MM.1S (cell line): Measurements from ENCODE around the gene CRMP1.

Source experiments
- DNase-seq: peaks from one replicate; pipeline ENCODE4 v3.0.0-alpha.2; 2015
- H2AFZ ChIP-seq: fragments of 300-600 bp; sonication (generic); 2 replicates; pipeline ENCODE4 v1.6.0; 2016; ENCODE audit warnings: antibody characterized with exemption, low read length
- H3F3A ChIP-seq: fragments of 300-600 bp; sonication (generic); 2 replicates; pipeline ENCODE4 v1.6.1; 2016; ENCODE audit warnings: mild to moderate bottlenecking, antibody characterized with exemption, low read length, moderate library complexity, mixed read lengths; ENCODE audit not compliant: insufficient read depth
- H3K27ac ChIP-seq: fragments of 300-600 bp; sonication (generic); 2 replicates; pipeline ENCODE4 v1.5.1; 2016; ENCODE audit warnings: mild to moderate bottlenecking, low read length
- H3K27me3 ChIP-seq: fragments of 300-600 bp; sonication (generic); replicated peaks from 2 replicates; pipeline ENCODE4 v1.6.0; 2016; ENCODE audit warnings: low read length; ENCODE audit not compliant: insufficient read depth
- H3K36me3 ChIP-seq: fragments of 300-600 bp; sonication (generic); replicated peaks from 2 replicates; pipeline ENCODE4 v1.6.1; 2016; ENCODE audit warnings: mild to moderate bottlenecking, low read length, mixed read lengths; ENCODE audit not compliant: insufficient read depth
- H3K4me1 ChIP-seq: fragments of 300-600 bp; sonication (generic); 2 replicates; pipeline ENCODE4 v1.6.1; 2016; ENCODE audit warnings: low read length, mixed read lengths
- H3K4me2 ChIP-seq: fragments of 300-600 bp; sonication (generic); 2 replicates; pipeline ENCODE4 v1.6.0; 2016; ENCODE audit warnings: low read depth, low read length
- H3K4me3 ChIP-seq: fragments of 300-600 bp; sonication (generic); 2 replicates; pipeline ENCODE4 v1.5.1; 2016; ENCODE audit warnings: low read length, mixed read lengths
- H3K79me2 ChIP-seq: fragments of 300-600 bp; sonication (generic); 2 replicates; pipeline ENCODE4 v1.6.1; 2016; ENCODE audit warnings: mixed run types, low read length, mixed read lengths
- H3K9ac ChIP-seq: fragments of 300-600 bp; sonication (generic); 2 replicates; pipeline ENCODE4 v1.6.1; 2016; ENCODE audit warnings: low read length, mixed read lengths
- H3K9me2 ChIP-seq: fragments of 300-600 bp; sonication (generic); replicated peaks from 2 replicates; pipeline ENCODE4 v1.6.1; 2016; ENCODE audit warnings: mild to moderate bottlenecking, low read length, mixed read lengths; ENCODE audit not compliant: insufficient read depth
- H3K9me3 ChIP-seq: fragments of 300-600 bp; sonication (generic); replicated peaks from 2 replicates; pipeline ENCODE4 v1.6.1; 2016; ENCODE audit warnings: mild to moderate bottlenecking, low read length, mixed read lengths; ENCODE audit not compliant: insufficient read depth
- H4K20me1 ChIP-seq: fragments of 300-600 bp; sonication (generic); 2 replicates; pipeline ENCODE4 v1.6.1; 2016; ENCODE audit warnings: mild to moderate bottlenecking, low read length, moderate library complexity, mixed read lengths; ENCODE audit not compliant: insufficient read depth
- EZH2 ChIP-seq: fragments of 300-600 bp; sonication (generic); optimal IDR thresholded peaks from 2 replicates; pipeline ENCODE3; 2017; ENCODE audit warnings: low read depth, mild to moderate bottlenecking, antibody characterized with exemption, low read length, mixed read lengths
- EZH2phosphoT487 ChIP-seq: fragments of 300-600 bp; sonication (generic); IDR thresholded peaks from 2 replicates; pipeline ENCODE4 v1.6.1; 2018; ENCODE audit warnings: antibody characterized with exemption, low read length
- TF ChIP-seq, protein P1 (sequence below): fragments of 300-600 bp; sonication (generic); IDR thresholded peaks from 2 replicates; pipeline ENCODE4 v1.5.1; 2016; ENCODE audit warnings: antibody characterized with exemption, low read length, mixed read lengths

The CRMP1 gene

DNA sequence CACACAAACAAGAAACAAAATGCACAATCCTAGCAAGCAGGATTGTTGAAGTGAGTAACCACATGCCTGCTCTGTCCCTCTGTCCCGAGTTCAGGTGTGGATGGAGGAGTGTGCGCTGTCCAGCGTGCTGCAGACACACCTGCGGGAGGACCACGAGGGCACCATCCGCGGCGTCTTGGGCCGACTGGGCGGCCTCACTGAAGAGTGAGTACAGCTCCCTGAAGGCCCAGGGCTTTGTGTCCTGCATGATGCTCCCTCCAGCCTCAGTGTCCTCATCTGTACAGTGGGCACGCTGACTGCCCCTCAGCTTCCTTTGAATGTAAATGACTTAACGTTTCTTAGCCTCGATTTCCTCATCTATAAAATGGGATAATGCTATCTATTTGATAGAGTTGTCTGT, 99.4 kb downstream of the CRMP1 start:
- no peak overlapping the region for H3K27ac ChIP-seq
- H3K4me1 ChIP-seq = no peaks in the 10 kb centered on the region
- TF ChIP-seq EZH2phosphoT487 (no peak), EZH2 (no peak)
- TF ChIP-seq, protein P1, sequence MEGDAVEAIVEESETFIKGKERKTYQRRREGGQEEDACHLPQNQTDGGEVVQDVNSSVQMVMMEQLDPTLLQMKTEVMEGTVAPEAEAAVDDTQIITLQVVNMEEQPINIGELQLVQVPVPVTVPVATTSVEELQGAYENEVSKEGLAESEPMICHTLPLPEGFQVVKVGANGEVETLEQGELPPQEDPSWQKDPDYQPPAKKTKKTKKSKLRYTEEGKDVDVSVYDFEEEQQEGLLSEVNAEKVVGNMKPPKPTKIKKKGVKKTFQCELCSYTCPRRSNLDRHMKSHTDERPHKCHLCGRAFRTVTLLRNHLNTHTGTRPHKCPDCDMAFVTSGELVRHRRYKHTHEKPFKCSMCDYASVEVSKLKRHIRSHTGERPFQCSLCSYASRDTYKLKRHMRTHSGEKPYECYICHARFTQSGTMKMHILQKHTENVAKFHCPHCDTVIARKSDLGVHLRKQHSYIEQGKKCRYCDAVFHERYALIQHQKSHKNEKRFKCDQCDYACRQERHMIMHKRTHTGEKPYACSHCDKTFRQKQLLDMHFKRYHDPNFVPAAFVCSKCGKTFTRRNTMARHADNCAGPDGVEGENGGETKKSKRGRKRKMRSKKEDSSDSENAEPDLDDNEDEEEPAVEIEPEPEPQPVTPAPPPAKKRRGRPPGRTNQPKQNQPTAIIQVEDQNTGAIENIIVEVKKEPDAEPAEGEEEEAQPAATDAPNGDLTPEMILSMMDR = no peak
- no peaks in the 10 kb centered on the region for H3K9me3 ChIP-seq
- H4K20me1 ChIP-seq = no peaks in the 10 kb centered on the region; the same call in 1 of the 2 replicates
- no peaks in the 10 kb centered on the region for H3K27me3 ChIP-seq
- H3F3A ChIP-seq = no peaks in the 10 kb centered on the region
- no peak for DNase-seq
- no peaks in the 10 kb centered on the region for H3K9me2 ChIP-seq
- no peaks in the 10 kb centered on the region for H3K79me2 ChIP-seq
- no peak overlapping the region for H3K4me2 ChIP-seq
- no peak overlapping the region for H3K4me3 ChIP-seq
- H2AFZ ChIP-seq = no peak overlapping the region
- H3K36me3 ChIP-seq = 0 out of 2 replicates have a peak, but pooled peaks cover 3% of the 10 kb centered on the region
- H3K9ac ChIP-seq = no peak overlapping the region

DNA sequence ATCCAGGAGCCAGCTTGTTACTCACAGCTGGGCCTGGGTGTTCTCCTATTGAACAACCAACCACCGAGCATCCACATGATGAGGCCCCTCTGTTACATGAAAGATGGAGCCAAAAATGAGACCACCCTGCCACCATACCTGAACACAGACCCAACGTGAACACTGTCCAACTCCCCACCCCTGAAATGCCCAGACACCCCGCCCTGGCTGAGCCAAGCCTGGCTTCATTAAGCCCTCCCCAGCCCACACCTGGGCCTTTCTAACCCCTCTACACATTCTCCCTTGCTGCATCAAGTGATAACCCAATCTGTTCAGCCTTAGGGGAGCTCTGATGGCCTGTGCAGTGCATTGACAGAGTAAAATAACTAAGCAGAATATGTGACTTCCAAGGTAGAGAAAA, 101.2 kb downstream of the CRMP1 start:
- Histone ChIP-seq H3K4me2 (no peak overlapping the region), H3K9ac (no peak overlapping the region), H3K36me3 (0 out of 2 replicates have a peak, but pooled peaks cover 3% of the 10 kb centered on the region), H2AFZ (no peak overlapping the region), H3K4me3 (no peak overlapping the region), H3K27ac (no peak overlapping the region), H3K79me2 (no peaks in the 10 kb centered on the region), H3K4me1 (no peaks in the 10 kb centered on the region), H3K27me3 (no peaks in the 10 kb centered on the region), H3F3A (no peaks in the 10 kb centered on the region), H3K9me2 (no peaks in the 10 kb centered on the region), H4K20me1 (no peaks in the 10 kb centered on the region; the same call in 1 of the 2 replicates), H3K9me3 (no peaks in the 10 kb centered on the region)
- no peak for DNase-seq
- TF ChIP-seq, protein P1 = no peak
- TF ChIP-seq EZH2 (no peak), EZH2phosphoT487 (no peak)

DNA sequence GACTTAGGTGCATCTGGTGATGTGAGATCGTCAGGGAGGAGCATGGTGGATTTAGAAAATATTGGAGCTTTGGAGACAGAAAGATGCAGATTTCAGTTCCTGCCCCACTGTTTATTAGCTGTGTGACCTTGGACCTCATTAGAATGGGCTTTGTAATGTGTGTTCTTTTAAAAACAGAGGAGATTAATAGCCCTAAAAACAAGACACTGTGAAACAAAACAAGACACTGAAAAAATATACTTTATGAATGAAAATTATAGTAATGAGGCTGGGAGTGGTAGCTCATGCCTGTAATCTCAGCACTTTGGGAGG, 102.4 kb downstream of the CRMP1 start:
- H3K79me2 ChIP-seq = no peaks in the 10 kb centered on the region
- no peaks in the 10 kb centered on the region for H3K9me3 ChIP-seq
- DNase-seq = no peak
- no peaks in the 10 kb centered on the region; the same call in 1 of the 2 replicates for H4K20me1 ChIP-seq
- no peak overlapping the region for H3K27ac ChIP-seq
- no peaks in the 10 kb centered on the region for H3K9me2 ChIP-seq
- TF ChIP-seq EZH2 = no peak
- no peak overlapping the region for H3K9ac ChIP-seq
- no peak overlapping the region for H2AFZ ChIP-seq
- H3F3A ChIP-seq = no peaks in the 10 kb centered on the region
- no peaks in the 10 kb centered on the region for H3K4me1 ChIP-seq
- no peaks in the 10 kb centered on the region for H3K27me3 ChIP-seq
- H3K36me3 ChIP-seq = 0 out of 2 replicates have a peak, but pooled peaks cover under 1% of the 10 kb centered on the region
- H3K4me3 ChIP-seq = no peak overlapping the region
- no peak overlapping the region for H3K4me2 ChIP-seq

DNA sequence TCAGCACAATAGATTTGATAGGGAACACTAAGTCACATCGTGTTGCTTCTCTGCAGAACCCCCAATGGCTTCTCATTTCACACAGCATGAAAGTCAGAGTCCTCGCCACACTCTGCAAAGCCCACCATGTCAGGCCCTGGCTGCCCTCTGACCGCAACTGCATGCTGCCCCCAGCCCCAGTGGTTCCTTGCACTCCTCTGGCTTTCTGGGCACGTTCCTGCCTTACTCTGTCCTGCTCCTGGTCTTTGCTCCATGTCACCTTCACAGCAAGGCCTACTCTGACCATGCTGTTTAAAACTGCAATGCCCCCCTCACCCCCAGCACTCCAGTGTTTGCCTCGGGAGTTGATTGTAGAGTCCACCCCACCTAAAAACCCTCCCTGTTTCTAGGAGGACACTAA, 103.7 kb downstream of the CRMP1 start:
- no peaks in the 10 kb centered on the region; the same call in 1 of the 2 replicates for H3K36me3 ChIP-seq
- TF ChIP-seq EZH2phosphoT487 (no peak), EZH2 (no peak)
- TF ChIP-seq, protein P1 = no peak

More for the DNA sequence above, 103.7 kb downstream of the CRMP1 start:
- H3K9ac ChIP-seq = no peak overlapping the region
- no peaks in the 10 kb centered on the region for H3K4me1 ChIP-seq
- H4K20me1 ChIP-seq = no peaks in the 10 kb centered on the region; the same call in 1 of the 2 replicates
- H3K9me2 ChIP-seq = no peaks in the 10 kb centered on the region
- no peak overlapping the region for H3K4me3 ChIP-seq
- H2AFZ ChIP-seq = no peak overlapping the region
- DNase-seq = no peak
- no peaks in the 10 kb centered on the region for H3K79me2 ChIP-seq
- no peak overlapping the region for H3K4me2 ChIP-seq
- no peak overlapping the region for H3K27ac ChIP-seq
- H3K27me3 ChIP-seq = no peaks in the 10 kb centered on the region
- no peaks in the 10 kb centered on the region for H3F3A ChIP-seq
- H3K9me3 ChIP-seq = no peaks in the 10 kb centered on the region
